MM.1S (cell line): Measurements from ENCODE around the gene RALGAPA2.

Source experiments
- DNase-seq: peaks from one replicate; pipeline ENCODE4 v3.0.0-alpha.2; 2015
- H2AFZ ChIP-seq: fragments of 300-600 bp; sonication (generic); 2 replicates; pipeline ENCODE4 v1.6.0; 2016; ENCODE audit warnings: antibody characterized with exemption, low read length
- H3F3A ChIP-seq: fragments of 300-600 bp; sonication (generic); 2 replicates; pipeline ENCODE4 v1.6.1; 2016; ENCODE audit warnings: mild to moderate bottlenecking, antibody characterized with exemption, low read length, moderate library complexity, mixed read lengths; ENCODE audit not compliant: insufficient read depth
- H3K27ac ChIP-seq: fragments of 300-600 bp; sonication (generic); 2 replicates; pipeline ENCODE4 v1.5.1; 2016; ENCODE audit warnings: mild to moderate bottlenecking, low read length
- H3K27me3 ChIP-seq: fragments of 300-600 bp; sonication (generic); replicated peaks from 2 replicates; pipeline ENCODE4 v1.6.0; 2016; ENCODE audit warnings: low read length; ENCODE audit not compliant: insufficient read depth
- H3K36me3 ChIP-seq: fragments of 300-600 bp; sonication (generic); replicated peaks from 2 replicates; pipeline ENCODE4 v1.6.1; 2016; ENCODE audit warnings: mild to moderate bottlenecking, low read length, mixed read lengths; ENCODE audit not compliant: insufficient read depth
- H3K4me1 ChIP-seq: fragments of 300-600 bp; sonication (generic); 2 replicates; pipeline ENCODE4 v1.6.1; 2016; ENCODE audit warnings: low read length, mixed read lengths
- H3K4me2 ChIP-seq: fragments of 300-600 bp; sonication (generic); 2 replicates; pipeline ENCODE4 v1.6.0; 2016; ENCODE audit warnings: low read depth, low read length
- H3K4me3 ChIP-seq: fragments of 300-600 bp; sonication (generic); 2 replicates; pipeline ENCODE4 v1.5.1; 2016; ENCODE audit warnings: low read length, mixed read lengths
- H3K79me2 ChIP-seq: fragments of 300-600 bp; sonication (generic); 2 replicates; pipeline ENCODE4 v1.6.1; 2016; ENCODE audit warnings: mixed run types, low read length, mixed read lengths
- H3K9ac ChIP-seq: fragments of 300-600 bp; sonication (generic); 2 replicates; pipeline ENCODE4 v1.6.1; 2016; ENCODE audit warnings: low read length, mixed read lengths
- H3K9me2 ChIP-seq: fragments of 300-600 bp; sonication (generic); replicated peaks from 2 replicates; pipeline ENCODE4 v1.6.1; 2016; ENCODE audit warnings: mild to moderate bottlenecking, low read length, mixed read lengths; ENCODE audit not compliant: insufficient read depth
- H3K9me3 ChIP-seq: fragments of 300-600 bp; sonication (generic); replicated peaks from 2 replicates; pipeline ENCODE4 v1.6.1; 2016; ENCODE audit warnings: mild to moderate bottlenecking, low read length, mixed read lengths; ENCODE audit not compliant: insufficient read depth
- H4K20me1 ChIP-seq: fragments of 300-600 bp; sonication (generic); 2 replicates; pipeline ENCODE4 v1.6.1; 2016; ENCODE audit warnings: mild to moderate bottlenecking, low read length, moderate library complexity, mixed read lengths; ENCODE audit not compliant: insufficient read depth
- EZH2 ChIP-seq: fragments of 300-600 bp; sonication (generic); optimal IDR thresholded peaks from 2 replicates; pipeline ENCODE3; 2017; ENCODE audit warnings: low read depth, mild to moderate bottlenecking, antibody characterized with exemption, low read length, mixed read lengths
- EZH2phosphoT487 ChIP-seq: fragments of 300-600 bp; sonication (generic); IDR thresholded peaks from 2 replicates; pipeline ENCODE4 v1.6.1; 2018; ENCODE audit warnings: antibody characterized with exemption, low read length
- TF ChIP-seq, protein P1 (sequence below): fragments of 300-600 bp; sonication (generic); IDR thresholded peaks from 2 replicates; pipeline ENCODE4 v1.5.1; 2016; ENCODE audit warnings: antibody characterized with exemption, low read length, mixed read lengths

RALGAPA2 gene

DNA sequence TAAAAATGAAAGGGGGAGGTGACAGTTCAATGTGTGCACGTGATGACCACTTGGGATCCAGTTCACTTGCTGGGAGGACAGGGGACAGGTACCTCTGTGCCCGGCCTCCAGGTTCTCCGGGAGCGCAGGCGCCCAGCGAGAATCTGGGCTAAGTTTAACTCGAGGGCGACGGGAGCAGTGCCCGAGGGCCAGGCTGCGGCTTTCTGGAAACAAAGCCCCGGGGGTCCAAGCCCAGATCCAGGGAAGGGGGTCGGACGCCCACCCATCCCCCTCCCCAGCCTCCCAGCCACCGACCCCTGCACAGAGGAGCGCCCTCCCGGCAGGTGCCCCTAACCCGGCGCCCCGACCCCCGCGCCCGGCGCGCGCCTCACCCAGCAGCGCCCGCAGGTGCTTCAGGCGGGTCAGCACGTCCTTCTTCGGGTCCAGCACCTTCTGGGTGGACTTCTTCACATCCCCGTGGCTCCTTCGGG lies 405 bp downstream of the RALGAPA2 start:
- Histone ChIP-seq H4K20me1 (no peaks in the 10 kb centered on the region), H3K36me3 (no peaks in the 10 kb centered on the region), H3F3A (no peaks in the 10 kb centered on the region; the same call in 1 of the 2 replicates), H3K27ac (no peak overlapping the region), H3K9me2 (no peaks in the 10 kb centered on the region), H2AFZ (peak overlapping the region; percentile 91), H3K9me3 (no peaks in the 10 kb centered on the region), H3K79me2 (no peaks in the 10 kb centered on the region), H3K4me1 (peaks cover 4% of the 10 kb centered on the region; the same call in 1 of the 2 replicates), H3K9ac (peak overlapping the region; percentile 51; the same call in 1 of the 2 replicates), H3K4me3 (peak overlapping the region; percentile 81), H3K4me2 (peak overlapping the region; percentile 91), H3K27me3 (no peaks in the 10 kb centered on the region)
- TF ChIP-seq EZH2phosphoT487 (no peak), EZH2 (no peak)
- TF ChIP-seq, protein P1, sequence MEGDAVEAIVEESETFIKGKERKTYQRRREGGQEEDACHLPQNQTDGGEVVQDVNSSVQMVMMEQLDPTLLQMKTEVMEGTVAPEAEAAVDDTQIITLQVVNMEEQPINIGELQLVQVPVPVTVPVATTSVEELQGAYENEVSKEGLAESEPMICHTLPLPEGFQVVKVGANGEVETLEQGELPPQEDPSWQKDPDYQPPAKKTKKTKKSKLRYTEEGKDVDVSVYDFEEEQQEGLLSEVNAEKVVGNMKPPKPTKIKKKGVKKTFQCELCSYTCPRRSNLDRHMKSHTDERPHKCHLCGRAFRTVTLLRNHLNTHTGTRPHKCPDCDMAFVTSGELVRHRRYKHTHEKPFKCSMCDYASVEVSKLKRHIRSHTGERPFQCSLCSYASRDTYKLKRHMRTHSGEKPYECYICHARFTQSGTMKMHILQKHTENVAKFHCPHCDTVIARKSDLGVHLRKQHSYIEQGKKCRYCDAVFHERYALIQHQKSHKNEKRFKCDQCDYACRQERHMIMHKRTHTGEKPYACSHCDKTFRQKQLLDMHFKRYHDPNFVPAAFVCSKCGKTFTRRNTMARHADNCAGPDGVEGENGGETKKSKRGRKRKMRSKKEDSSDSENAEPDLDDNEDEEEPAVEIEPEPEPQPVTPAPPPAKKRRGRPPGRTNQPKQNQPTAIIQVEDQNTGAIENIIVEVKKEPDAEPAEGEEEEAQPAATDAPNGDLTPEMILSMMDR = no peak
- no peak for DNase-seq

DNA sequence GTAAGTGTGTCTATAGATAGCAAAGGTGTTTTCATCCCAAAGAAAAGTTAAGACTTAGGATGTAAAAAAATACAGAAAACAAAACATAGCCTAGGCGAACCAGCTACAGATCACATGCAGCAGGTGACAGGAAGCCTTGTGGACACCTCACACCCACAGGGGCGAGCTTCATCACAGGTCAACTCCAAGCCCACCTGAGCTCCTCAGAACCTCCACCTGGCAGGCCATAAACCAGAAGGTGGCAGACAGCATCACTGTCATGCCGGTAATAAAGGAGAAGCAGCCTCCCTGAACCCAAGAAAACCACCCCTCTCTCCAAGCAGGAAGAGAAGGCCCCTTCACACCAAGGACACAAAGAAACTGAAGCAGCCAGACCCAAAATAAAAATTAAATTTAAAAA lies 1.0 kb downstream of the RALGAPA2 start:
- DNase-seq = no peak
- H3K9me3 ChIP-seq = no peaks in the 10 kb centered on the region
- H3K4me3 ChIP-seq = peak overlapping the region; percentile 81
- no peaks in the 10 kb centered on the region; the same call in 1 of the 2 replicates for H3F3A ChIP-seq
- H4K20me1 ChIP-seq = no peaks in the 10 kb centered on the region
- no peak for TF ChIP-seq EZH2
- TF ChIP-seq EZH2phosphoT487 = no peak
- TF ChIP-seq, protein P1 = no peak
- H3K9me2 ChIP-seq = no peaks in the 10 kb centered on the region
- no peaks in the 10 kb centered on the region for H3K36me3 ChIP-seq
- H2AFZ ChIP-seq = peak overlapping the region; percentile 91
- H3K27ac ChIP-seq = no peak overlapping the region
- H3K27me3 ChIP-seq = no peaks in the 10 kb centered on the region
- H3K4me1 ChIP-seq = peaks cover 4% of the 10 kb centered on the region; the same call in 1 of the 2 replicates
- H3K4me2 ChIP-seq = peak overlapping the region; percentile 91; the same call in 1 of the 2 replicates
- no peaks in the 10 kb centered on the region for H3K79me2 ChIP-seq
- no peak overlapping the region for H3K9ac ChIP-seq

DNA sequence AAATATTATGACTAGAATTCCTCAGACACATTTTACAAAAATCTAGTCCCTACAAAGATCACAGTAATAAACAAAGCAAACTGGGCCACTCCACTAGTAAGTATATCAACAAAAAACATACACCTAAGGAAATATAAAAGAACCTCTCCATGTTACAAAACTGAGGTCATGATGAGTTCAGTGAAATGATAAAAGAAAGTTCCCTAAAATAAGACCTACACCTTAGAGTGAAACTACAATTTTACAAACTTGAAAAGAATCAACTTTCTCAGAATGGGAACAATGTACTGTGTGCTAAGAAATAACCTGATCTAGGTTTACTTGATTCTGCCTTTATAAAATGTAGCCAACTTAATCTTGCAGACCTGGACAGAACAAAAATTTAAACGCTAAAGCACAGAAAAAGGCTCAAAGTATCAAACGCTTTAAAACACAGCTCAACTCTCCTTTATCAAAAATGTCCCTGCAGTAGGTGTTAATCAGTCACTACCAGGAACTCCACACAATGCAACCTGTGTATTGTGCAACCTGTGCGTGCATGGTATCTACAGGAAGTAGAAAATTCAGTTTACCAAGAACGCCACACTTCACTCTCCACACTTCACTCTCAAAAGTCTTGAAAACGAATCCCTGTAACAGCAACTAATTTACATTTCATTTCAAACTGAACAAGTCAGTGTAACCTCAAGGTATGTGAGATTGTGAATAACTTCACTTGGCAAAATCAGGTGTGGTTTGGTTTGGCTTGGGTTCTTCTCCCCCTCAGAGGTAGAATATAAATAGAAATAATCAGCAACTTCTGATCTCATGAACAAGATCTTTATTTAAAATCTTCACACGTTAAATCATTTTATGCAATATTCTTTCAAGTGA lies 1.8 kb downstream of the RALGAPA2 start:
- H3K4me3 ChIP-seq = no peak overlapping the region
- no peaks in the 10 kb centered on the region for H4K20me1 ChIP-seq
- H3K4me2 ChIP-seq = no peak overlapping the region
- H3K79me2 ChIP-seq = no peaks in the 10 kb centered on the region
- no peak overlapping the region for H3K9ac ChIP-seq
- no peaks in the 10 kb centered on the region for H3K9me3 ChIP-seq
- no peaks in the 10 kb centered on the region for H3K27me3 ChIP-seq
- H3K27ac ChIP-seq = no peak overlapping the region
- no peak overlapping the region for H2AFZ ChIP-seq
- no peaks in the 10 kb centered on the region for H3K36me3 ChIP-seq
- peaks cover 4% of the 10 kb centered on the region; the same call in 1 of the 2 replicates for H3K4me1 ChIP-seq
- no peak for DNase-seq
- TF ChIP-seq EZH2 (no peak), EZH2phosphoT487 (no peak)
- TF ChIP-seq, protein P1 = no peak
- H3K9me2 ChIP-seq = no peaks in the 10 kb centered on the region
- no peaks in the 10 kb centered on the region; the same call in 1 of the 2 replicates for H3F3A ChIP-seq
